ENCODE results near the gene TBC1D2B.
"Not testable (repeated sequence)": the region's sequence is repeated elsewhere in the genome, so short reads cannot be mapped to it uniquely, and the experiment has no call there.

DNA sequence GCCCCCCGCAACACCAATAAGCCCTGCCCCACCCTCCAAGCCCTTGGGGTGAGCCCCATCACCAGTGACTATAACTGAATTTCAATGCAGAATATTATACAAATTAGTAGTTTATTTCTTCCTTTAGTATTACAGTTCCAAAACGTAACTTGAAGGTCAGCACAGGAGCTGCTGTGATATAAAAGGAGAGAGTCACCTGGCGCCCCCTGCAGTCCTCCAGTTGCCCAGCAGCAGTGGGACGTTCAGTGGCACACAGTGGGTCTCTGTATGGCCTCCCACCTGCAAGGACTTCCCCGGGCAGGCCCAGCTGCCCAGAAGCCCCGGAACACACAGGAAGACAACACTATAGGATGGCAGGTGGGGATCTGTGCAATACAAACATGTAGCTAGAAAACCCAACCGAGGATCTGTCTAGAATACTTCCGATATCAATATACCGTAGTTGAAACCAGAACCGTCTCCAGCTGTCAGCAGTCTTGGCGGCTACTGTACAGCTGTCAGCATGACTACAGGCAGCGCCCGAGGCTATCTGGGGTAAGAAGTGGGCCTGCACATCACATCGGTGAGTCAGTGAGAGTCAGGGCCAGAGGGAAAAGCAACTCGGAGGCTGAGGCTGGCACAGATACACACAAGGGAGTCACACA lies 82.5 kb downstream of the TBC1D2B start:
- TF ChIP-seq, protein P1, sequence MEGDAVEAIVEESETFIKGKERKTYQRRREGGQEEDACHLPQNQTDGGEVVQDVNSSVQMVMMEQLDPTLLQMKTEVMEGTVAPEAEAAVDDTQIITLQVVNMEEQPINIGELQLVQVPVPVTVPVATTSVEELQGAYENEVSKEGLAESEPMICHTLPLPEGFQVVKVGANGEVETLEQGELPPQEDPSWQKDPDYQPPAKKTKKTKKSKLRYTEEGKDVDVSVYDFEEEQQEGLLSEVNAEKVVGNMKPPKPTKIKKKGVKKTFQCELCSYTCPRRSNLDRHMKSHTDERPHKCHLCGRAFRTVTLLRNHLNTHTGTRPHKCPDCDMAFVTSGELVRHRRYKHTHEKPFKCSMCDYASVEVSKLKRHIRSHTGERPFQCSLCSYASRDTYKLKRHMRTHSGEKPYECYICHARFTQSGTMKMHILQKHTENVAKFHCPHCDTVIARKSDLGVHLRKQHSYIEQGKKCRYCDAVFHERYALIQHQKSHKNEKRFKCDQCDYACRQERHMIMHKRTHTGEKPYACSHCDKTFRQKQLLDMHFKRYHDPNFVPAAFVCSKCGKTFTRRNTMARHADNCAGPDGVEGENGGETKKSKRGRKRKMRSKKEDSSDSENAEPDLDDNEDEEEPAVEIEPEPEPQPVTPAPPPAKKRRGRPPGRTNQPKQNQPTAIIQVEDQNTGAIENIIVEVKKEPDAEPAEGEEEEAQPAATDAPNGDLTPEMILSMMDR (IDR thresholded peaks at IDR 0.05; ENCODE audit: poor library complexity, severe bottlenecking): not testable (repeated sequence)
- TF ChIP-seq EZH2 (IDR thresholded peaks at IDR 0.05; ENCODE audit: borderline replicate concordance, insufficient read depth, low read length, poor library complexity, severe bottlenecking); EP300 (conservative IDR thresholded peaks at IDR 0.05; ENCODE audit: poor library complexity, severe bottlenecking); POLR2AphosphoS5 (IDR thresholded peaks at IDR 0.05); TAF1 (IDR thresholded peaks at IDR 0.05; ENCODE audit: low read depth): not testable (repeated sequence)
- TF ChIP-seq, protein P2, sequence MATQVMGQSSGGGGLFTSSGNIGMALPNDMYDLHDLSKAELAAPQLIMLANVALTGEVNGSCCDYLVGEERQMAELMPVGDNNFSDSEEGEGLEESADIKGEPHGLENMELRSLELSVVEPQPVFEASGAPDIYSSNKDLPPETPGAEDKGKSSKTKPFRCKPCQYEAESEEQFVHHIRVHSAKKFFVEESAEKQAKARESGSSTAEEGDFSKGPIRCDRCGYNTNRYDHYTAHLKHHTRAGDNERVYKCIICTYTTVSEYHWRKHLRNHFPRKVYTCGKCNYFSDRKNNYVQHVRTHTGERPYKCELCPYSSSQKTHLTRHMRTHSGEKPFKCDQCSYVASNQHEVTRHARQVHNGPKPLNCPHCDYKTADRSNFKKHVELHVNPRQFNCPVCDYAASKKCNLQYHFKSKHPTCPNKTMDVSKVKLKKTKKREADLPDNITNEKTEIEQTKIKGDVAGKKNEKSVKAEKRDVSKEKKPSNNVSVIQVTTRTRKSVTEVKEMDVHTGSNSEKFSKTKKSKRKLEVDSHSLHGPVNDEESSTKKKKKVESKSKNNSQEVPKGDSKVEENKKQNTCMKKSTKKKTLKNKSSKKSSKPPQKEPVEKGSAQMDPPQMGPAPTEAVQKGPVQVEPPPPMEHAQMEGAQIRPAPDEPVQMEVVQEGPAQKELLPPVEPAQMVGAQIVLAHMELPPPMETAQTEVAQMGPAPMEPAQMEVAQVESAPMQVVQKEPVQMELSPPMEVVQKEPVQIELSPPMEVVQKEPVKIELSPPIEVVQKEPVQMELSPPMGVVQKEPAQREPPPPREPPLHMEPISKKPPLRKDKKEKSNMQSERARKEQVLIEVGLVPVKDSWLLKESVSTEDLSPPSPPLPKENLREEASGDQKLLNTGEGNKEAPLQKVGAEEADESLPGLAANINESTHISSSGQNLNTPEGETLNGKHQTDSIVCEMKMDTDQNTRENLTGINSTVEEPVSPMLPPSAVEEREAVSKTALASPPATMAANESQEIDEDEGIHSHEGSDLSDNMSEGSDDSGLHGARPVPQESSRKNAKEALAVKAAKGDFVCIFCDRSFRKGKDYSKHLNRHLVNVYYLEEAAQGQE (IDR thresholded peaks at IDR 0.05; ENCODE audit: borderline replicate concordance): not testable (repeated sequence)

All from neural cell (in vitro differentiated cells).